GM06990 (cell line): Measurements from ENCODE around the gene AMH.
"Not testable (repeated sequence)": the region's sequence is repeated elsewhere in the genome, so short reads cannot be mapped to it uniquely, and the experiment has no call there.

ENCODE experiments used
- DNase-seq: peaks from one replicate; pipeline ENCODE4 v3.0.0-alpha.2; 2011; ENCODE audit not compliant: insufficient read length; ENCODE audit errors: extremely low read depth
- H3K27me3 ChIP-seq: replicated peaks from 2 replicates; pipeline ENCODE4 v1.6.0; 2011; ENCODE audit warnings: low read length; ENCODE audit not compliant: control insufficient read depth, insufficient read depth
- H3K36me3 ChIP-seq: 2 replicates; pipeline ENCODE4 v1.5.1; 2011; ENCODE audit warnings: low read length; ENCODE audit not compliant: control insufficient read depth, insufficient read depth
- H3K4me3 ChIP-seq: replicated peaks from 2 replicates; pipeline ENCODE4 v1.5.1; 2011; ENCODE audit warnings: low read depth, mild to moderate bottlenecking, control low read depth, low read length
- TF ChIP-seq, protein P1 (sequence below): IDR thresholded peaks from 2 replicates; pipeline ENCODE4 v1.5.1; 2011; ENCODE audit warnings: low read length, control low read depth, mild to moderate bottlenecking, inconsistent platforms; ENCODE audit not compliant: insufficient read depth, poor library complexity, severe bottlenecking

AMH gene

DNA sequence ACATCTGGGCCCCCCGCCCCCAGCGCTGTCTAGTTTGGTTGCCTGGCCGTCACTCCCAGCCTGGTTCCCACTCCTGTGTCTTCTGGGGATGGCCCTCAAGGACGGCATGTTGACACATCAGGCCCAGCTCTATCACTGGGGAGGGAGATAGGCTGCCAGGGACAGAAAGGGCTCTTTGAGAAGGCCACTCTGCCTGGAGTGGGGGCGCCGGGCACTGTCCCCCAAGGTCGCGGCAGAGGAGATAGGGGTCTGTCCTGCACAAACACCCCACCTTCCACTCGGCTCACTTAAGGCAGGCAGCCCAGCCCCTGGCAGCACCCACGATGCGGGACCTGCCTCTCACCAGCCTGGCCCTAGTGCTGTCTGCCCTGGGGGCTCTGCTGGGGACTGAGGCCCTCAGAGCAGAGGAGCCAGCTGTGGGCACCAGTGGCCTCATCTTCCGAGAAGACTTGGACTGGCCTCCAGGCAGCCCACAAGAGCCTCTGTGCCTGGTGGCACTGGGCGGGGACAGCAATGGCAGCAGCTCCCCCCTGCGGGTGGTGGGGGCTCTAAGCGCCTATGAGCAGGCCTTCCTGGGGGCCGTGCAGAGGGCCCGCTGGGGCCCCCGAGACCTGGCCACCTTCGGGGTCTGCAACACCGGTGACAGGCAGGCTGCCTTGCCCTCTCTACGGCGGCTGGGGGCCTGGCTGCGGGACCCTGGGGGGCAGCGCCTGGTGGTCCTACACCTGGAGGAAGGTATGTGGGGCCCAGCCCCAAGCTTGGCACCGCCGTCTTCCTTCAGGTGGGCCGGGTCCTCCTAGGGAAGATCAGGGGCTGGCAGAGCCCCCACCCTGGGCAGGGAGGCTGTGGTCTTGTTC, at the start of gene AMH:
Gene AMH, plus strand, starts transcription at position 314 of the 857 bp plus-strand sequence. Its CDS starts 10 bp downstream, at position 324.
- no peak for DNase-seq
- Histone ChIP-seq H3K36me3 (peaks cover 30% of the 10 kb centered on the region), H3K27me3 (no peaks in the 10 kb centered on the region; the same call in 1 of the 2 replicates), H3K4me3 (no peak within 1 kb of the TSS)
- TF ChIP-seq, protein P1, sequence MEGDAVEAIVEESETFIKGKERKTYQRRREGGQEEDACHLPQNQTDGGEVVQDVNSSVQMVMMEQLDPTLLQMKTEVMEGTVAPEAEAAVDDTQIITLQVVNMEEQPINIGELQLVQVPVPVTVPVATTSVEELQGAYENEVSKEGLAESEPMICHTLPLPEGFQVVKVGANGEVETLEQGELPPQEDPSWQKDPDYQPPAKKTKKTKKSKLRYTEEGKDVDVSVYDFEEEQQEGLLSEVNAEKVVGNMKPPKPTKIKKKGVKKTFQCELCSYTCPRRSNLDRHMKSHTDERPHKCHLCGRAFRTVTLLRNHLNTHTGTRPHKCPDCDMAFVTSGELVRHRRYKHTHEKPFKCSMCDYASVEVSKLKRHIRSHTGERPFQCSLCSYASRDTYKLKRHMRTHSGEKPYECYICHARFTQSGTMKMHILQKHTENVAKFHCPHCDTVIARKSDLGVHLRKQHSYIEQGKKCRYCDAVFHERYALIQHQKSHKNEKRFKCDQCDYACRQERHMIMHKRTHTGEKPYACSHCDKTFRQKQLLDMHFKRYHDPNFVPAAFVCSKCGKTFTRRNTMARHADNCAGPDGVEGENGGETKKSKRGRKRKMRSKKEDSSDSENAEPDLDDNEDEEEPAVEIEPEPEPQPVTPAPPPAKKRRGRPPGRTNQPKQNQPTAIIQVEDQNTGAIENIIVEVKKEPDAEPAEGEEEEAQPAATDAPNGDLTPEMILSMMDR, result no peak

DNA sequence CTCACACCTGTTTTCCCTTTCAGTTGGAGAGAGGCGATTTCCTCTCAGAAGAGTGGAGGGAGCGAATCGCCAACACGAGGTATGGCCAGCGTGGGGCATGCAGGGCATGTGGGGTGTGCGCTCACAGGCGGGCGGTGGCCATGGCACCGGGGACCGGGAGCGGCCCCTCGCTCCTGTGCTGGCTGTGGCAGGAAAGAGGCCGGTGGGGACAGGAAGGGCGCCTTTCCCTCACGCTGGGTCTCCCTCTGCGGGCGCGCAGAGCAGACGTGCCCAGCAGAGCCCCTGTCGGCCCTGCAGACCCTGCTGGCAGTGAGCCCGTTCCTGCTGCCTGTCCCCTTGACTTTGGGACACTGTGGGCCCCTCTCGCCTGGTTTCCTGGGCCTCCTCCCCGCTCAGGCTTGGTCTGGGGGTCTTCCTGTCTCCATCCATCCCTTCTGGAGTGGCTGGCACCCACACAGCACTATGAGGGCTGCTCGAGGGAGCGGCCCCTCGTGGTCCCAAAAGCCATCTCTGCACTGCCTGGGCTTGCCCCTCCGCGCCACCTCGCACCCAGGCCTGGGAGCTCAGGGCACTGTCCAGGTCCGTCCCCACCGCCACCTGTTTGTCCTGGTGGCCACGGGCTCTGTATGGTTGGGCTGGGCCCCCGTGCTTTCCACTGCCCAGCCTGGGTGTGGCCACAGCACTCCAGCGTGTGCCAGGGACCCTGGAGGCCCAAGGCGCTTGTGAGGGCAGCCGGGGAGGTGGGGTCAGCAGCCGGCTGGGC, 49.1 kb upstream of the AMH start:
- no peak for DNase-seq
- H3K36me3 ChIP-seq, result peaks cover 44% of the 10 kb centered on the region
- TF ChIP-seq, protein P1, result no peak

DNA sequence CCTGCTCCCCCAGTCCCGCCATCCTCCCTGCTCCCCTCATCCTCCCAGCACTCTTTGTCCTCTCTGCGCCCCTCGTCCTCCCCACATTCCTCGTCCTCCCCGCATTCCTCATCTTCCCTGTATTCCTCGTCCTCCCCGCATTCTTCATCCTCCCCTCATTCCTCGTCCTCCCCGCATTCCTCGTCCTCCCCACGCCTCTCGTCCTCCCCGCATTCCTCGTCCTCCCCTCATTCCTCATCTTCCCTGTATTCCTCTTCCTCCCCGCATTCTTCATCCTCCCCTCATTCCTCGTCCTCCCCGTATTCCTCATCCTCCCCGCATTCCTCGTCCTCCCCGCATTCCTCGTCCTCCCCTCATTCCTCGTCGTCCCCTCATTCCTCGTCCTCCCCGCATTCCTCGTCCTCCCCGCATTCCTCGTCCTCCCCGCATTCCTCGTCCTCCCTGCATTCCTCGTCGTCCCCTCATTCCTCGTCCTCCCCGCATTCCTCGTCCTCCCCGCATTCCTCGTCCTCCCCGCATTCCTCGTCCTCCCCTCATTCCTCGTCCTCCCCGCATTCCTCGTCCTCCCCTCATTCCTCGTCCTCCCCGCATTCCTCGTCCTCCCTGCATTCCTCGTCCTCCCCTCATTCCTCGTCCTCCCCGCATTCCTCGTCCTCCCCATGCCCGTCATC, 48.4 kb upstream of the AMH start:
- peaks cover 38% of the 10 kb centered on the region for H3K36me3 ChIP-seq
- not testable (repeated sequence) for H3K27me3 ChIP-seq, DNase-seq, H3K4me3 ChIP-seq

More for the DNA sequence above, 49.1 kb upstream of the AMH start:
- no peaks in the 10 kb centered on the region for H3K27me3 ChIP-seq
- no peak overlapping the region for H3K4me3 ChIP-seq

DNA sequence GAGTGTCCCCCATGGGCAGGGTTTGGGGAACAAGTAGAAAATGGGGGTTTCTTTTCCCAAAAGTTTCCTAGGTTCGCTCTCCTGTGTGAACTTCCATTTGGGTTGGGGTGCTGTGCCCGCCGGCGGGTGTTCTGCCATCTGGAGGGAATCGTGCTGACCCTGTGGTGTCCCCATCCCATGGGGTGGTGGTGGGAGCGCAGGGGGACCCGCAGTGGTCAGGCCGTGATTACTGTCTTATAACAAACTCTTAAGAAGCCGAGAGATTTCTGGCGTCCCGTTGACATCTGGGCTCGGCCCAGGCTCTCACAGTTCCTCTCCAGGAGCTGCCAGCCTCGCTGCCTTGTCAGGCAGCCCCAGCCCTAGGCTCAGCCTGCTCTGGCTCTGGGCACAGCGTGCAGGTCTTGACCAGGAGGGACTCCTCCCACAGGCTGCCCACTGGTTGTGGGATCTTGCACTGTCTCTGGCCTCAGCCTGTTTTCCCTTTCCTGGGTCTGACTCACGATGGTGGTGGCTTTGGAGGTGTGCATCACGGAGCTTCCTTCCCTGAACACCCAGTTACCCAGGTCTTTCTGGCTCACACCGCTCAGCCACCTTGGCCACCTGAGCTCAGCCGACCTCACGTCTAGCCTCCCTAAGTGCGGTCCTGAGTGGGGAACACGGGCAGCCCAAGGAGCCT, 47.5 kb upstream of the AMH start:
- Histone ChIP-seq H3K36me3 (peaks cover 34% of the 10 kb centered on the region), H3K27me3 (no peaks in the 10 kb centered on the region), H3K4me3 (no peak overlapping the region)
- DNase-seq, result no peak
- TF ChIP-seq, protein P1, result no peak

DNA sequence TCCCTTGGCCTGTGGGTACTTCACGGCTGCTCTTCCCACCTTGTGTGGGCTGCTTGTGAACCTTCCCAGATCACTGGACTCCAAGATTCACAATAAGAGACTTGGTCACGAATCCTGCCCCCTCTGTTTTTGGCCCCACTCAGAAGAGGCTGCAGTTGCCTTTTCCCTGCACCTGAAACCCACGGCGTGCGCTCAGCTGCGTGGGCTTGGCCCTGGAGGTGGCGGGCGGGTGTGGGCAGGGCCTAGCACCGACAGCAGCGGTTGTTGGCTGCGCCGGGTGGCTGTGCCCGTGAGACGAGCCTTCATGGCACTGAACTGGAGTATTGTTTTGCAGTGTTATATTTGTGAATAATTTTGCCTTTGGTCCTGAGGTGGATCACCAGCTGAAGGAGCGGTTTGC, 46.8 kb upstream of the AMH start:
- Histone ChIP-seq H3K4me3 (no peak overlapping the region), H3K36me3 (peaks cover 29% of the 10 kb centered on the region), H3K27me3 (no peaks in the 10 kb centered on the region)
- DNase-seq, result no peak
- TF ChIP-seq, protein P1, result no peak
